H1 (cell line): ENCODE results near the gene TAS2R46. TPM values are rescaled to one million over a fixed set of nuclear protein-coding genes. Genes with fewer than 3 reads are reported as not detected.

Experiments
- CTCF ChIA-PET: fragments of 300-600 bp; sonication (Branson Sonifier 250); formaldehyde crosslinking; loops from one replicate; lab custom pipeline; 2021; ENCODE audit not compliant: partially characterized antibody; lab: Charles Lee
- POLR2A ChIA-PET: fragments of 300-600 bp; sonication (Branson Sonifier 250); formaldehyde crosslinking; loops from one replicate; lab custom pipeline; 2021; ENCODE audit warnings: inconsistent platforms; ENCODE audit not compliant: partially characterized antibody; lab: Charles Lee
- DNase-seq, 2 experiments: peaks; one replicate each; pipeline versions ENCODE4 v3.0.0 to v3.0.0-alpha.2; 2010 to 2022; ENCODE audit warnings: low spot score in 2 of 2, low read depth in 1 of 2, mixed read lengths in 1 of 2
- FAIRE-seq: peaks from 2 replicates; lab custom pipeline; 2011; peaks lifted over from hg19 to GRCh38; lab: Jason Lieb, UNC
- H2AFZ ChIP-seq: 2 replicates; pipeline ENCODE4 v1.8.1; 2012; ENCODE audit warnings: low read length, inconsistent platforms
- H2AK5ac ChIP-seq: 2 replicates; pipeline ENCODE4 v1.6.1; 2013; ENCODE audit warnings: low read depth, low read length
- H2BK120ac ChIP-seq: replicated peaks from 2 replicates; pipeline ENCODE3; 2013; ENCODE audit warnings: low read depth, low read length, inconsistent platforms
- H2BK12ac ChIP-seq: 2 replicates; pipeline ENCODE4 v1.6.1; 2013; ENCODE audit warnings: low read depth, low read length
- H2BK15ac ChIP-seq: 2 replicates; pipeline ENCODE4 v1.6.1; 2013; ENCODE audit warnings: low read length
- H2BK20ac ChIP-seq: 2 replicates; pipeline ENCODE4 v1.6.1; 2013; ENCODE audit warnings: low read length
- H2BK5ac ChIP-seq: 2 replicates; pipeline ENCODE4 v1.6.1; 2013; ENCODE audit warnings: low read depth, low read length
- H3K14ac ChIP-seq: 2 replicates; pipeline ENCODE4 v1.6.1; 2013; ENCODE audit warnings: inconsistent platforms; ENCODE audit not compliant: insufficient read length
- H3K18ac ChIP-seq: 2 replicates; pipeline ENCODE4 v1.6.1; 2013; ENCODE audit warnings: low read length; ENCODE audit errors: extremely low read depth
- H3K23ac ChIP-seq: 2 replicates; pipeline ENCODE4 v1.6.1; 2013; ENCODE audit warnings: inconsistent platforms; ENCODE audit not compliant: insufficient read length
- H3K23me2 ChIP-seq: 2 replicates; pipeline ENCODE4 v1.6.1; 2013; ENCODE audit warnings: low read depth, low read length
- H3K27ac ChIP-seq: 2 replicates; pipeline ENCODE4 v1.6.1; 2011; ENCODE audit warnings: low read depth, low read length, inconsistent platforms
- H3K27me3 ChIP-seq, 4 experiments: replicated peaks in 1 of 4; 1 replicate in 1 of 4; 2 replicates in 3 of 4; pipeline versions ENCODE4 v1.6.1 to v1.8.1; 2011 to 2013; ENCODE audit warnings: low read length in 3 of 4, mild to moderate bottlenecking in 3 of 4, inconsistent platforms in 2 of 4, mixed read lengths in 2 of 4, moderate library complexity in 1 of 4; ENCODE audit not compliant: control insufficient read depth in 3 of 4, insufficient read depth in 3 of 4; ENCODE audit errors: extremely low read depth in 1 of 4
- H3K36me3 ChIP-seq, 4 experiments: 2 replicates each; pipeline versions ENCODE4 v1.6.1 to v1.8.1; 2011 to 2013; ENCODE audit warnings: mild to moderate bottlenecking in 4 of 4, low read length in 3 of 4, moderate library complexity in 2 of 4, control low read depth in 1 of 4, inconsistent platforms in 1 of 4; ENCODE audit not compliant: insufficient read depth in 4 of 4, control insufficient read depth in 2 of 4
- H3K4ac ChIP-seq: replicated peaks from 2 replicates; pipeline ENCODE3; 2013; ENCODE audit warnings: low read length, low read depth, mixed read lengths, inconsistent platforms; ENCODE audit not compliant: insufficient read length
- H3K4me1 ChIP-seq, 4 experiments: replicated peaks in 1 of 4; 1 replicate in 1 of 4; 2 replicates in 3 of 4; pipeline versions ENCODE4 v1.6.1 to v1.8.1; 2011 to 2013; ENCODE audit warnings: low read length in 3 of 4, inconsistent platforms in 2 of 4, mixed read lengths in 1 of 4; ENCODE audit not compliant: insufficient read depth in 4 of 4, control insufficient read depth in 3 of 4
- H3K4me2 ChIP-seq, 2 experiments: 2 replicates each; pipeline versions ENCODE4 v1.6.1 to v1.8.1; 2011 to 2013; ENCODE audit warnings: low read depth in 2 of 2, low read length in 2 of 2, control low read depth in 1 of 2, inconsistent platforms in 1 of 2, mild to moderate bottlenecking in 1 of 2; ENCODE audit not compliant: insufficient read depth in 1 of 2
- H3K4me3 ChIP-seq, 4 experiments: fragments of 200-600, 300-600 bp in 1 of 4; sonication (generic), shearing (Covaris generic), sonication (Bioruptor Twin) in 1 of 4; 2 replicates each; pipeline versions ENCODE4 v1.5.1 to v1.8.1; 2011 to 2016; ENCODE audit warnings: low read length in 4 of 4, low read depth in 3 of 4, control low read depth in 2 of 4, inconsistent platforms in 2 of 4, mild to moderate bottlenecking in 2 of 4, mixed read lengths in 1 of 4, moderate library complexity in 1 of 4; ENCODE audit not compliant: insufficient read depth in 2 of 4; ENCODE audit errors: extremely low read depth in 1 of 4
- H3K56ac ChIP-seq: replicated peaks from 2 replicates; pipeline ENCODE3; 2013; ENCODE audit warnings: low read depth, mild to moderate bottlenecking, mixed read lengths, low read length, inconsistent platforms; ENCODE audit not compliant: insufficient read length
- H3K79me1 ChIP-seq: 2 replicates; pipeline ENCODE4 v1.6.1; 2013; ENCODE audit warnings: low read depth, low read length, control low read depth
- H3K79me2 ChIP-seq, 2 experiments: 2 replicates each; pipeline versions ENCODE4 v1.6.1 to v1.8.1; 2012 to 2013; ENCODE audit warnings: low read length in 2 of 2, mild to moderate bottlenecking in 2 of 2, inconsistent platforms in 1 of 2; ENCODE audit not compliant: insufficient read depth in 2 of 2, control insufficient read depth in 1 of 2
- H3K9ac ChIP-seq, 4 experiments: replicated peaks in 1 of 4; 1 replicate in 1 of 4; 2 replicates in 3 of 4; pipeline versions ENCODE4 v1.6.1 to v1.8.1; 2011 to 2013; ENCODE audit warnings: low read depth in 3 of 4, low read length in 3 of 4, control low read depth in 2 of 4, mild to moderate bottlenecking in 2 of 4, moderate library complexity in 2 of 4, inconsistent platforms in 1 of 4; ENCODE audit errors: extremely low read depth in 1 of 4
- H3K9me3 ChIP-seq, 2 experiments: 2 replicates each; pipeline versions ENCODE4 v1.6.1 to v1.8.1; 2012 to 2013; ENCODE audit warnings: mild to moderate bottlenecking in 2 of 2, moderate library complexity in 2 of 2, control low read depth in 1 of 2, inconsistent platforms in 1 of 2, low read depth in 1 of 2, low read length in 1 of 2, mixed read lengths in 1 of 2; ENCODE audit not compliant: insufficient read depth in 2 of 2
- H4K20me1 ChIP-seq, 2 experiments: replicated peaks in 1 of 2; 2 replicates each; pipeline versions ENCODE3 to v1.8.1; 2011 to 2013; ENCODE audit warnings: inconsistent platforms in 2 of 2, low read length in 2 of 2, mild to moderate bottlenecking in 1 of 2; ENCODE audit not compliant: insufficient read depth in 2 of 2, control insufficient read depth in 1 of 2
- H4K5ac ChIP-seq: 2 replicates; pipeline ENCODE4 v1.6.1; 2013; ENCODE audit warnings: low read length, low read depth, mixed read lengths, inconsistent platforms; ENCODE audit not compliant: insufficient read length
- H4K8ac ChIP-seq: 2 replicates; pipeline ENCODE4 v1.8.0; 2013; ENCODE audit warnings: mild to moderate bottlenecking, moderate library complexity, low read length, inconsistent platforms; ENCODE audit not compliant: insufficient read depth; ENCODE audit errors: extremely low read depth
- H4K91ac ChIP-seq: replicated peaks from 2 replicates; pipeline ENCODE3; 2013; ENCODE audit warnings: low read length, mixed read lengths, inconsistent platforms; ENCODE audit not compliant: insufficient read length
- SUZ12 ChIP-seq: fragments of 200-600 bp; sonication (generic); IDR thresholded peaks from 2 replicates; pipeline ENCODE4 v1.6.1; 2012; ENCODE audit warnings: mild to moderate bottlenecking, inconsistent platforms, low read length, moderate library complexity, mixed read lengths
- polyA plus RNA-seq, 7 experiments: library from polyadenylated mRNA; depleted of rRNA in 3 of 7; stranded (reverse) in 5 of 7; unstranded in 2 of 7; fragments of >200 nt in 5 of 7; fragments of 200-250 nt in 2 of 7; gene quantifications; 1 replicate in 5 of 7; 2 replicates in 1 of 7; 4 replicates in 1 of 7; pipeline versions ENCODE4 v1.2.1 to v1.2.3, GENCODE V29; 2011 to 2013; ENCODE audit warnings: missing spikeins in 2 of 7, mixed read lengths in 2 of 7
- total RNA-seq: library from RNA; stranded (reverse); fragmentation: NEBNext Ultra II Directional; extraction: Animal tissue kit (Norgen Biotek cat#: 25700); gene quantifications from 2 replicates; pipeline ENCODE4 v1.2.1, GENCODE V29; 2021

The TAS2R46 gene
- total and polyA plus RNA-seq, 2 of the 8 experiments (the other 6 are each of a cell fraction or from before 2014, with no cell fraction given): 0.14 TPM; not detected in 1

- H2BK12ac ChIP-seq: no peak overlapping the region
- H3K9ac ChIP-seq: no peak overlapping the region
- no peak overlapping the region for H4K91ac ChIP-seq
- H3K23me2 ChIP-seq: no peaks in the 10 kb centered on the region
- H3K27me3 ChIP-seq: no peaks in the 10 kb centered on the region
- ChIA-PET POLR2A (no interaction called here), CTCF (no interaction called here)
- H3K79me1 ChIP-seq: no peaks in the 10 kb centered on the region; the same call in 1 of the 2 replicates
- H3K79me2 ChIP-seq: no peaks in the 10 kb centered on the region
- H2BK5ac ChIP-seq: no peak overlapping the region
- peaks cover 0 to under 1% of the 10 kb centered on the region in 2 experiments; a peak in 1 of 4 replicates for H3K9me3 ChIP-seq
- no peaks in the 10 kb centered on the region for H3K4me1 ChIP-seq
- no peak overlapping the region for H3K4me2 ChIP-seq
- no peak overlapping the region for H3K14ac ChIP-seq
- no peak overlapping the region for H2BK15ac ChIP-seq
- no peak overlapping the region for H3K27ac ChIP-seq
- H3K4ac ChIP-seq: no peak overlapping the region
- H2AFZ ChIP-seq: no peak overlapping the region
- no peak overlapping the region for H2AK5ac ChIP-seq
- H2BK120ac ChIP-seq: no peak overlapping the region
- H3K18ac ChIP-seq: no peak overlapping the region
- no peak for DNase-seq
- no peak for TF ChIP-seq SUZ12
- peak; percentile 66 for FAIRE-seq
- no peak overlapping the region for H4K5ac ChIP-seq
- H3K23ac ChIP-seq: no peak overlapping the region
- no peaks in the 10 kb centered on the region for H3K36me3 ChIP-seq
- no peak overlapping the region for H3K56ac ChIP-seq
- no peak overlapping the region for H2BK20ac ChIP-seq
- no peaks in the 10 kb centered on the region for H4K20me1 ChIP-seq
- no peak overlapping the region for H3K4me3 ChIP-seq
- no peak overlapping the region for H4K8ac ChIP-seq
Observed at GRCh38 chr12:11059784-11060183, 2.3 kb downstream of the TAS2R46 start.
